CD1c-positive myeloid dendritic cell (primary cell): ENCODE data around the gene DSN1.

Experiments
- DNase-seq: peaks from one replicate; pipeline ENCODE4 v3.0.0-alpha.2; 2016; ENCODE audit errors: extremely low spot score

DSN1 gene

DNA sequence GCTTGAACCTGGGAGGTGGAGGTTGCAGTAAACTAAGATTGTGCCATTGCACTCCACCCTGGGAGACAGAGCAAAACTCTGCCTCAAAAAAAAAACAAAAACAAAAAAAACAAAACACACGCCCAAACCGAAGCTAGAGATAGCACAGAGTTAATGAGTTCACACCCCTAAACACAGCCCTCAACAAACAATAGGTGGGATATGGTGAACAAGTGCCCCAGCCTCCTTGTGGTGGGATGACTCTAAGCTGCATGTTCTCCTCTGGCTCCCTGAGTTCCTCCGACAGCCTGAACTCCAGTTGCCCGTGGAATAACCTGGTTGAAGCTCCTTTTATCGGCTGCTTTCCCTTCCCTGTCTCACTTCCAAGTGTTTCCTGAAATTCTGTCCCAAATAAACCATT lies 22.1 kb upstream of the DSN1 start:
- no peak for DNase-seq

DNA sequence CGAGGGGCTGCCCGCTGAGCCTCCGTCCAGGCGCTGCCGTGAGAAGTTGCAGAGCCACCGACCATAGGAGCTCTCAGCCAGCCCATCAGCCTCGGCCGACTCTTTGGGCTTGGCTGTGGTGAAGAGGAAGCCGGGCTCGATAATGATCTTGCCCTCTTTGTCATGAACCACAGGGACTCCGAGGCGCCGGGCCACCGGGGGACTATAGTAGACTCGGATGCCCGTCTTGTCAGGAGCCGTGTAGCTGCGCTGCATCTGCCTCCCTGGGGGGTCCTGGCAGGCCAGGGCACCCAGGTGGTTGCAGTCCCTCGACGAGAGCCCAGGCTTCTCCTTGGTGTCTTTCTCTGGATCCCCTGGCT lies 20.5 kb upstream of the DSN1 start:
- no peak for DNase-seq

DNA sequence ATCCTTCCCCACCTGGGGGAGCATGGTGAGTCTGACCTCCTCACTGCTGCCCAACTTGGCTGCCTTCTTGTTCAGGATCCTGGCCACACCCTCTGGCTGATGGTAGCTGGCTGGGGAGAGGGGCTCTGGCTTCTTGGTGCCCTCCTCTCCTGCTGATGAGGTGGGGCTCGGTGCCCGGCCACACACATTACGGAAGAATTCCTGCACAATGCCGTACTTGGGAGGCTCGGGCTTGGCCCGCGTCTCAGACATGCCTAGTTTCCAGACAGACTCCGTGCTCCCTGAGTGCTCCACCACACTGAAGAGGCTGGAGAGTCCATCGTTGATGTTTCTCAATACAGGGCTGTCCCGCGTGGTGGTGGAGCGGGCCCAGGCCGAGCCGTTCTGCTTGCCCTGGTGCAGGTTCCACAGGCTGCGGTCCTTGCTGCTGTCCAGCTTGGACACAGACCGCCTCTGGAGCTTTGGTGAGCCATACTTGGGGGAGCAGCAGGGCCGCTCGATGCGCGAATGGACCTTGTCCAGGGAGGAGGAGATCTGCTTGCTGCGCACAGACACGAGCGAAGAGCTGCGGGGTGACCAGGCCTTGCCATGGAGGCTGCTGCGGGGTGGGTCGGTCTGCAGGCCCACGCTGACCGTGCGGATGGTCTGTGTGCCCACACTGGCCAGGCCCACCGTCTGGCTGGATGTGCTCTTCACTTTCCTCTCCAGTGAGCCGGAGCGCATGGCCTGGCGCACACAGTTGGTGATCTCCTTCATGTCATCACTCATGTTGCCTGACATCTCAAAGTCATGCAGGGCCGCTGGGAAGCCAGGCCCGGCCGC lies 19.9 kb upstream of the DSN1 start:
- no peak for DNase-seq

DNA sequence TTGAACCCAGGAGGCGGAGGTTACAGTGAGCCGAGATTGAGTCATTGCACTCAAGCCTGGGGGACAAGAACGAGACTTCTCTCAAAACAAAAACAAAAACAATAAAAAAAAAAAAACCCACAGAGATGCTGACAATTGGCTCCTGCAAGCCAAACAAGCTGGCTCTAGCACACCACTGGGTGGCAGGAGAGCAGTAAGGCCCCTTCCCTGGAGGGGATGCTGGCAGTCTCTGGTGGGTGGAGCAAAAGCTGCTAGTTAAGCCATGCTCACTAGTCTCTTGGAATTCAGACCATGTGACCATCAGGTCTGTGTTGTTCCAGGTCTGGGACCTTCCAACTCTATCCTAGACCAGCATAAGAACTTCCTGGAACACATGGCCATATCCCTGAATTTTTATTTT lies 18.9 kb upstream of the DSN1 start:
- peak; percentile 8 for DNase-seq

DNA sequence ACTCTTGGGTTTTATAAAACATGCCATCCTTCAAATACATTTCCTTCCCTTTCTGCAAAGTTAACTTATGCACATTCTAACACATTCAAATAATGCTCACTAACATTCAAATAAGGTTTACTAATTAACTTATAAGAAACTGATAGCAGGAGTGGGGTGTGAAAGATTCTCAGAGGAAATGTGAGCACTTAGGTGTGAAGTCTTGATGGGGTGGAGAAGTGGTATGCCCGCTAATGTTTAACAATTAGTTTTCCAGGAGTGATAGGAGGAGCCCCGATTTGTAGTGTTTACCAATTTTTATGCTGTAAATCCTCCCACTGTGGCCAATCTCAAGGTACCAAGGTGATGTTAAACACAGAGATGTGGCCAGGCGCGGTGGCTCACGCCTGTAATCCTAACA lies 18.3 kb upstream of the DSN1 start:
- DNase-seq = no peak

DNA sequence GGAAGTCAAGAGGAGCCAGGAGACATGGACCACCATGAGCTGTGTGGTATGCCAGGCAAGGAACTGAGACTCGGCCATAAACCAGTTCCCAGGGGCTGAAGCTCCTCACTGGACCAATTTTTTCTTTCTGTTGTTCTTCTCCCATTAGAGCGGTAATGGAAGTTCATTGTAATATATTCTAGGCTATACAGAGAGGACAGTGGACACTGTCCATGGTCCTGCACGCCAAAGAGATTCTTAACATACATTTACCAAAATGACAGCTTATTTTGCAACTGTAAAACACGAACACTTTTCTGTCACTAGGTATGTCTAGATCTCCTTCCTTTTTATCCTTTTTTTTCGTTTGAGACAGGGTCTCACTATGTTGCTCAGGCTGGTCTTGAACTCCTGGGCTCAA lies 13.1 kb upstream of the DSN1 start:
- no peak for DNase-seq

DNA sequence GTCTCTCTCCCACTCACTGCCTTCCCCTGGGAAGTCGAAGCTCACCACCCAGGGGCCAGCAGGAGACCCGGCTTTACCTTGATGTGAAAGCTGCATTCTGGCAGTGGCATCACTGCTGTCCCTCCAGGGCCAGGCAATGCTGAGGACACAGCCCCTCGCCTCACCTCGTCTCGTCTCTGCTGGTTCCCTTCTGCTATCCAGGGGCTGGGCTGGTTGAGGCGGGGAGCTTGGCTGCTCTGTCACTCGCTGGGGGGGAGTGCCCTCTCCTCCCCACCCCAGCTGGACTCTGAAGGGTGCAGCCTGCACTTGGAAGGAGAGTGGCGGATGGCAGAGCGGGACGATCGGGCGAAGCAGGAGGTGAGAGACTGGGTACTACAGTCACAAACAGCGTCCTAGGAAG lies 12.7 kb upstream of the DSN1 start:
- DNase-seq = no peak

DNA sequence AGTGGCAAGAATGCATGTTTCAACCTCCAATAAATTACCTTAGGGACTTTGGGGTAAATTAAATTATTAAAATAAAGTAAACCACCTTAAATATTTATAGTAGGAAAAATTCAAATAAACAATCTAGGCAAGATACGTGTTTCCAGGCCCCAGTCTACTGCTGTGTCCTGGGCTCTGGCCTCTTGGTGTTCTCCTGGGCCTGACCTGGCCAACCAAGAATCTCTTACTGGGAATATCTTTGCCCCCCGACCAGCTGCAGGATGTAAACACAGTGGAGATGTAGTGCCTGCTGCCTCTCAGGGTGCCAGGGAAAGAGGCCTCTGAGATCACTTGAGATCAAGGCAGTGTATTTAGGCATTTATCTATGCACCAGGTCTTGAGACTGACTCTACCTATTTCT lies 11.7 kb upstream of the DSN1 start:
- DNase-seq = no peak

DNA sequence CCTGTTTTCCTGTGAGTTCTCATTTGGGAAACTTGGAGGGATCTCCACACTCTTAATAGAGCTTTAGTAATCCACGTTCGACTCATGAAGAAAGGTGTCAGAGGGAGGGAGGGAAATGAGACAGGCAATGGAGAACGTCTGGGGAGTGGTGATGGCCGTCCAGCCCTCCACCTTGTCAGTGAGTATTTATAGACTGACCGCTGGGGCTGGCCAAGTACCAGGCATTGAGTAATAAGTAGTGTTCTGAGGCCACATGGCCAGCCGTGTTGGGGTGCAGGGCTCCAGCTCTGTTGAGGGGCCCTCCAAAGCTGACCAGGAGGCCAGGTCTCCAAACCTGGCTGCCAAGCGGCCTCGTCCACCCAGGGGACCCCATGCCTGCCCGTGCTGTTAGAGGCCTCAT lies 11.3 kb upstream of the DSN1 start:
- no peak for DNase-seq

DNA sequence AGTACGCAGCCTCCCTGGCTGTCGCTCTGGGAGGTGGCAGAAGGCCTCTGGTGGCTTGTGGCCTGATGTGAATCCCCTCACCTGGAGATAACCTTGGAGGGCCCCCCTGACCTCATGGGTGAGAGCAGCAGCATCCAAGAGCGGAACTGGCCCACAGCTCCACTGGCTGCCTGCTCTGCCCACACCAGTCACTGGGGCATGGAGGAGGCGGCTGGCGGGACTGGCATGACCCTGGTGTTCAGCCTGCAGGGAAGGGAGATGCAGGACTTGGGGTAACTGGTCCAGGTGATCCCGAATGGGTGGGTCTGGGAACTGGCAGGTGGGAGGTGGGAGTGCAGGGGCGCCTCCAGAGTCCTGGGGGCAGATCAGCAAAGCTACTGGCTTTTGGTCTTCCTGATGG lies 10.6 kb upstream of the DSN1 start:
- no peak for DNase-seq

DNA sequence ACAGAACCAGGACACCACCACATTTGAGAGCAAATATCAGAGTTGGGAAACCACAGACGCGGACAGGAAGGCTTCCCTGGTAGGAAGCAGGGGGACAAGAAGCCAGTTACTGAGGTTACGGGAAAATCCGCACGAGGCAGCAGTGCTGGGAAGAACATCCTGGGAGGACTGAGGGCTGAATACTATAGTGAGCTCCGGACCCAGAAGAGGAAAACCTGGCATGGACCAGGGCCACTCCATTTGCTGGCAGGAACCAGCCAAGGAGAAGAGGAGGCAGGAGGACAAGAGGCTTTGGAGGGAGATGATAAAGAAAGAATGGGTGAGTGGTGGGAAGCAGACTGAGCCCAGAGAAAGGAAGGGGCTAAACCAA lies 6.1 kb upstream of the DSN1 start:
- DNase-seq = no peak

DNA sequence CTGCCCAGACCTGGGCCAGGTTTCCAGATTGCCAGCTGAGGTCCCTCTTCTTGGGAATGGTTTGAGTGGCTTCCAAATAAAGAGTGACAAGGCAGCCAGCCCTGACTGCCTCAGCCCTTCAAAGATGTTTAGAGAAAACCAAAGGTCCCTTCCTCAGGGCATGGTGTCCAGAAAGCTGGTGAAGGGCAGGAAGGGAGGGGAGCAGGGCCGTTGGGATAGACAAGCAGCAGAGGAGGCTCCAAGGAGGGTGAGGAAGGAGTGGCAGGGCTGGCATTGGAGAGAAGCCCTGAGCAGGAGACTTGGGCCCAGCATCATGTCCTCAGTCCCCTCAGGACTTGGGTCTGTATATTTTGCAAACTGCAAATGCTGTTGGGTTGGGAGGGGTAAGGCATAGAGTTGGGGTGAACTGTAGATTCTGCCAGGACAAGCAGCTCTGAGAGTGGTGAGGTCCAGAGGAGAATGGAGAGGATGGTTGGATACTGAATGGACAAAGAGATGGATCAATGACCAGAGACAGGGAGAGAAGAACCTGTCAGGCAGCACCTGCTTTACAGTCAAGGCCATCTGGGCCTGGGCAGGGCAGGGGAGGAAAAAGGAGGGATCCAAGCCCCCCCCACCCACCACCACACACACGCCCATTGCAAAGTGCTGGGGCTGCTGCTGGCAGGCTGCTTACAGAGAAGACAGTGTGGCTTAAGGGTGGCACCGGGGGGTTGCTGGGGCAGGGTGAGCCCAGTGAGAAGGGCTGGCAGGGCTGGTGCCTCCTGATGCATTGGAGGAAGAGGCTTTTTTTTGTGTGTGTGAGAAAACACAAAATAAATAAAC lies 5.5 kb upstream of the DSN1 start:
- DNase-seq = no peak

DNA sequence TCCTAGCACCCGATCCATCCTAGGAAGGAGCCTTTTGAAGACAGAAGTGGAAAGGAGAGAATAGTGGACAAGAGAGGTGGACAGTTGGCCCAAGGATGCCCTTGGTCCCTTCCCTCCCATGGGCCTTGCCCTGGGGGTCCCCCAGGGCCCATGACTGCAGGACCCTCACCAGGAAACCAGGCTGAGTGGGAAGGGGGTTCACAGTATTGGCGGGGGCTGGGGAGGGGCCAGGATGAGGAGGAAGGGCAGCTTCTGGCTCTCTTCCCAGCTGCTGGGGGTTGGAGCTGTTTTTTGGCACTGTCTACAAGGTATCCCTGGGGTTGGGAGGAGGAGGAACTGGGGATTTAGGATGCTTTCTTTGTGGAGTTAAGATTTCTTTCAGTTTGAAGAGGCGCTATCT lies 4.0 kb upstream of the DSN1 start:
- no peak for DNase-seq

DNA sequence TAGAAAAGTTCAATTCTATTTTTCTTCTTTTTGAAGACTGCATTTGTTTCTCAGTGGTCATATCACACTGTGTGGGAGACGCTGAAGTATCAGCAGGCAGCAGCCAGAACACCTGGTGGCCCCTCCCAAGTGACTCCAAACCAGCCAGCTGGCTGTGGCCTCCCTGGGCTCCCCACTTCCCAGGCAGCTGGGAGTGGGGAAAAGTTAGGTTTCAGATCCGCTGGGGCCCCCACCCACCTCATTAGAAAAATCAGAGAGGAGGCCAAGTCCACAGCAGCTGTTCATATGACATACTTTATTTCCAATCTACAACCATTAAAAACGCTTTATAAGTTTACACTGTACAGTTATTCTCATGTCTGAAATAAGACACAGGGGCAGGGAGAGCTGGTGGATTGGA lies 3.6 kb upstream of the DSN1 start:
- no peak for DNase-seq

DNA sequence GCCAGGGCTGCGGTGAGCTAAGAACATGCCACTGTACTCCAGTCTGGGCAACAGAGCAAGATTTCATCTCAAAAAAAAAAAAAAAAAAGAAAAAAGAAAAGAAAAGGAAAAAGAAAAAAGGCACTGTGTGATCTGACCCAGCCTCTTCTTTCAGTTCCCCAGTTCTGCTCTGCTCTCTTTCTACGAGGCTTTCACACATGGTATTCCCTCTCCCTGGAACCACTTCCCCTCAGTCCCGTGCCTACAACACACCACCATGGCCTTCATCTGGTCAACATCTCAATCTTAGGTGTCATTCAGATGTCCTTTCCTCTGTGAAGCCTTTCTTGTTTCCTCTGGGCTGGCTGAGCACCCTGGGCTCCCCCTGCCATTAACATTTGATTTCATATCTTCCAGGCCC lies 2.3 kb upstream of the DSN1 start:
- peak; percentile 80 for DNase-seq

DNA sequence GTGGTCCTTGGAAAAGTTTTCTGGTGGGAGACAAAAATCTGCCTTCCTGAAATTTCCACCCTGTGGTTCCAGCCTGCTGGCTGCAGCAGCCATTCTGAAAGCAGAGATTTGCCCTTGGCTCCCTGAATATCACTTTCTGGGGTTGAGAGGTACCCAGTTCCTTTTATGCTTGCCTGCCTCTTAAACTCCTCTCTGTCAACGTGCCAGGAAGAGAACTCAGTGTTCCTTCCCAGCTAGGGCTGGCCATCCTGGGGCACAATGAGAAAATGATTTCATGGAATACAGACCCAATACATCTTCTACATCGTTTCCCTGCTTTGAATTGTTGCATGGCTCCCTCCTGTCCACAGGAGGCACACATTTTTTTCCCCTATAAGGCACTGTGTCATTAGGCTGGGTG lies 1.6 kb upstream of the DSN1 start:
- peak; percentile 30 for DNase-seq

DNA sequence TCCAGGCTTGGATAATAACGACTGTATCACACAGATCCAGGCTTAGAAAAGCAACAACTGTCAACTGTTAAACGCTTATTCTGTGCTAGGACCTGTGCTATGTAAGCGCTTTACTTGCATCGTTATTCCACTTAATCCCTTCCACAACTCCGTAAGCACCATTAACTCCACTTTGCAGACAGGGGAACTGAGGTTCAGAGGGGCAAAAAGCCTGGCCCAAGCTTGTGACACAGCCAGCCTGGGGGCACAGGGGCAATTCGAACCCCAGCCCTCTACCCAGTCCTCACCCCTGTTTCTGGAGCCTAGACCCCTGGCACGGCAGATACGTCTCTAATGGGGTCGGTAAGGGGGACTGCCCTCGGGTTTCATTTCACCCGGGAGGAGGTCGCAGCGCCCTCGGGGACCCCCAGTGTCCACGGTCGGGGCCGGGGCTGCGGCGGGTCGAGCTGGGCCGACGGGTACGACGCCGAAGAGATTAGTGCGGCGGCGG lies 411 bp downstream of the DSN1 start:
- no peak for DNase-seq

DNA sequence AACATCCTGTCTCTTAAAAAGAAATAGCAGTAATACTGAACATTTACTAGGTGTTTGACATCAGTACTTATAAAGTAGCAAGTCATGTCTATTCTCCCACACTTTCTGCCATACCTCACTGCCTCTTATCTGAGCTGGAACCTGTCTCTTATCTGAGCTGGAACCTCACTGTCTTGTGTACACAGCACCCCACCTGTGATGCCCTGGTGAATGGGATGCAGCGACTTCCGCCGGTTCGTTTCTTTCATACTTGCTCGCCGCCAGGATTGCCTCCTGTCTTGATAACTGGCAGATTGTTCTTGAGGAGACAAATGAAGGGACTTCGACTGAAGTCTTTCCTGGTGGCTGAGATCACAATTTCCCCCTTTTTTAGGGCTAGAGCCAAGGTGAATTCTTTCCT lies 2.9 kb downstream of the DSN1 start:
- no peak for DNase-seq

DNA sequence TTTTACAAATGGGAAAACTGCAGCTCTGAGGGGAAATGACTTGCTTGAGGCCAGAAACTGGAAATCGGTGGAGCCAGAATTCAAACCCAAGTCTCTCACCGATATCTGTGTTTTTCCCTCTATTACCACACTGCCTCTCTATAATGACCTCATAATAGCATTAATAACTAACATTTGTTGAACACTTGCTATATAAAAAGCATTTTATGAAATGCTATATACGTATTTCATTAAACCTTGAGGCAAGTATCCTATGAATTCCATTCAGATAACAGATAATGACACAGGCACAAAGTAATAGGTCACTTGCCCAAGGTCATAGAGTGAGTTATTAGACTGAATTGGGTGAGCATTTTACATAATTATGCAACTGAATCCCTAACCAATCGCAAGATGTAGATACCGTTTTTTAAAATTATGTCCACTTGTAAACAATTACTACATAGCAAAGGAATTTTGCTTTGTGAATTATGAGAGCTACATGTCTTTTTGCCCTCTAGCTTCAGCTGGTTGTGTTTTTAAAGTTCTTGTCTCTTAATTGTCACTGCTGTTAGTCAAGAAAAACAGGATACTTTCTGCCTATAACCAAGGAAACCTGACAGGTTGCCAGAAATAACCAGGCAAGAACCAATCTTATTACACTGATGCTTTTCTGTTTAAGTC lies 4.7 kb downstream of the DSN1 start:
- DNase-seq = no peak

DNA sequence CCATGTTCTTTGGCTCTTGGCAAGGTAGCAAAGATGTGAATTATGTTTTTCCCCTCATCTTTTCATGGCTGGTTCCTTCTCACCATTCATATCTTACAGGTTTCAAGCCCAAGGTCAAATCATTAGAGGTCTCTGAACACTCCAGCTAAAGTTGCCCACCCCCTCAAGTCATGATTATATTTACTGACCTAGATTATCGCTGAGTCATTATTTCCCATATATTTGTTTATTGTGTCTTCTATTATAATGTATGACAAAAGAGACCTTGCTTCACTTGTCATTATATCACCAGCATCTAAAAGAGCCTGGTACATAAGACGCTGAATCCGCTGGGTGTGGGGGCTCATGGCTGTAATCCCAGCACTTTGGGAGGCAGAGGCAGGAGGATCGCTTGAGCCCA lies 12.4 kb downstream of the DSN1 start:
- no peak for DNase-seq

DNA sequence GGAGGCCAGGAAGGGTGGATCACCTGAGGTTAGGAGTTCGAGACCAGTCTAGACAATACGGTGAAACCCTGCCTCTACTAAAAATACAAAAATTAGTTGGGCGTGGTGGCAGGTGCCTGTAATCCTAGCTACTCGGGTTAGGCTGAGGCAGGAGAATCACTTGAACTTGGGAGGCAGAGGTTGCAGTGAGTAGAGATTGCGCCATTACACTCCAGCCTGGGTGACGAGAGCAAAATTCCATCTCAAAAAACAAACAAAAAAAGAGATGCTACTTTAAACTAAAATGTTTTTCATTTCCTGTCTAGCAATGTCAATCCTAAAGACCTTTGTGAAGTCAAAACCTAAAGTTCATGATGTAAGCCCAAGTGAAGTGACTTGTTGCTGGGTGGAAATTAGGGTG lies 12.9 kb downstream of the DSN1 start:
- DNase-seq = no peak

DNA sequence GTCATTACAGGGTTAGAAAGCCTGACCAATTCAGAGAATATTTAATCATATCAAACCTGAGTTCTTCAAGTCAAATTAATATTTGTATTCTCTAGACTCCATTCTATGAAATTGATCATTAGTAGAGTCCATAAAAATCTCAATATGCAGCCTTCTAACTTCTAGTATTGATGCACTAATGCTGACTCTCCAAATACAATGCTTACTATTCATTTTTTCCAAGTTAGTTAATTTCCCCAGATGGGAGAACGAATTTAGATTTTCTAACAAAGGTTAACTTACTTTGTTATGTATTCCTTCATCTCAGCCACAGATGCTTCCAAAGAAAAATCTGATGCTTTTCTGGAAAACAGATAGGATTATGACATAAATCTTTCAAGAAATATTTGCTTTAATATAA lies 15.3 kb downstream of the DSN1 start:
- DNase-seq = no peak

DNA sequence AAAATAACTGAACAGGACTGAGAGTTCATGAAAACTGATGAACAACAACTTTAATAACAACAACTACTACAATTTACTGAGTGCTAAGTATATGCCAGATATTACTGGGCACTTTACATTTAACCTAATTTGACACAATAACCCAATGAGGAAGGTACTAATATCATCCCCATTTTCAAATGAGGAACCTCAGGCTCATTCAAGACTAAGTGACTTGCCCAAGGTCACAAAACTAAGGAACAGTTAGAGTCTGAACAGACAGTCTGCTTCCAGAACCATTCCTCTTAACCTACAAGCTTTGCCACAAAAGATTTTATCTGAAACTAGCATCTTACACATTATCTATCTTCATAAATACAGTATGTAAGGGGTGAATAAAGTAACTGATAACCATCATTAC lies 17.1 kb downstream of the DSN1 start:
- peak; percentile 67 for DNase-seq
